ENCODE measurements around the gene SFT2D3. TPM values are rescaled to one million over a fixed set of nuclear protein-coding genes. Genes with fewer than 3 reads are reported as not detected.

SFT2D3 gene
- total RNA-seq, 1 donor from 2014 or later, result 12.5 TPM

- peaks cover 78% of the 10 kb centered on the region for H3K27me3 Mint-ChIP-seq
- no peaks in the 10 kb centered on the region for H3K4me1 Mint-ChIP-seq (ENCODE audit: unreplicated experiment)
- no peak for DNase-seq (ENCODE audit: extremely low spot score, unreplicated experiment)
- H3K36me3 Mint-ChIP-seq, result no peaks in the 10 kb centered on the region
- H3K4me3 Mint-ChIP-seq, result no peak overlapping the region
- no peak overlapping the region for H3K27ac Mint-ChIP-seq
- TF ChIP-seq CTCF (conservative IDR thresholded peaks at IDR 0.05), result no peak
- no peaks in the 10 kb centered on the region for H3K9me3 Mint-ChIP-seq
Observed at GRCh38 chr2:127669056-127669455, 32.2 kb upstream of the SFT2D3 start.

DNA sequence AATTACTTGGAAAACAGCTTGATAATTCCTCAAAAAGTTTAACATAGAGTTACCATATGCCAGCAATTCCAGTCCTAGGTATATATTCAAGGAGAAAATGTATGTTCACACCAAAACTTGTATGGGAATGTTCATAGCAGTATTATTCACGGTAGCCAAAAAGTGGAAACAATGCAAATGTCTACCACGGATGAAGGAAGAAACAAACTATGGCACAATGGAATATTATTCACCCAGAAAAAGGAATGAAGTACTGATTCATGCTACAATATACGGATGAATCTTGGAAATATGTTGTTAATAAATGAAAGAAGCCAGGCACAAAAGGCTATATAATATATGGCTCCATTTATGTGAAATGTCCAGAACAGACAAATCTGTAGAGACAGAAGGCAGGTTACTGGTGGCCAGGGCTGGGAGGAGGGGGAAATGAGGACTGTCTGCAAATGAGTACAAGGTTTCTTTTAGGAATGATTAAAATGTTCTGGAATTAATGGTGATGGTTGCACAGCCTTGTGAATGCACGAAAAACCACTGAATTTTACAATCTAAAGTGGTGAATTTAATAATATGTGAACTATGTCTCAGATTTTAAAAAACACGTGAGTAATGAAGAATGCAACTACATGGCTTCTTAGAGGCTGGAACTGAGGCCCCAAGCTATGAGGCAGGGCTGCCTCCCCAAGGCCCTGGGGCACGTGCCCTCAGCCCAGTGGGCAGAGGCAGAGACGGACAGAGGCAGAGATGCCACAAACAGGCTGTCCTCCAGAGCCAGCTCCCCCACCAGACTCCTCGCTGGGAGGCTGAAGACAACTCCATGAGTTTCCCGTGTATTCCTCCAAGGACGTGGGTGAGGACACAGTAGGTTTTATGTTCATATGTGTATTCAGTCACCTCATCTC lies 31.0 kb upstream of the SFT2D3 start:
- no peak overlapping the region for H3K27ac Mint-ChIP-seq
- no peaks in the 10 kb centered on the region for H3K4me1 Mint-ChIP-seq (ENCODE audit: unreplicated experiment)

GRCh38 chr2:127670957-127671290 lies 30.4 kb upstream of the SFT2D3 start:
- TF ChIP-seq CTCF (conservative IDR thresholded peaks at IDR 0.05), result no peak
- H3K27me3 Mint-ChIP-seq, result peaks cover 71% of the 10 kb centered on the region
- no peak for DNase-seq (ENCODE audit: extremely low spot score, unreplicated experiment)
- H3K36me3 Mint-ChIP-seq, result no peaks in the 10 kb centered on the region
- no peak overlapping the region for H3K27ac Mint-ChIP-seq
- H3K4me1 Mint-ChIP-seq (ENCODE audit: unreplicated experiment), result peaks cover 4% of the 10 kb centered on the region
- H3K4me3 Mint-ChIP-seq, result no peak overlapping the region
- no peaks in the 10 kb centered on the region for H3K9me3 Mint-ChIP-seq

More for the DNA sequence above, 31.0 kb upstream of the SFT2D3 start:
- no peak for TF ChIP-seq CTCF (conservative IDR thresholded peaks at IDR 0.05)
- no peak for DNase-seq (ENCODE audit: extremely low spot score, unreplicated experiment)
- Mint-ChIP-seq H3K27me3 (peaks cover 73% of the 10 kb centered on the region), H3K9me3 (no peaks in the 10 kb centered on the region), H3K4me3 (no peak overlapping the region), H3K36me3 (no peaks in the 10 kb centered on the region)

DNA sequence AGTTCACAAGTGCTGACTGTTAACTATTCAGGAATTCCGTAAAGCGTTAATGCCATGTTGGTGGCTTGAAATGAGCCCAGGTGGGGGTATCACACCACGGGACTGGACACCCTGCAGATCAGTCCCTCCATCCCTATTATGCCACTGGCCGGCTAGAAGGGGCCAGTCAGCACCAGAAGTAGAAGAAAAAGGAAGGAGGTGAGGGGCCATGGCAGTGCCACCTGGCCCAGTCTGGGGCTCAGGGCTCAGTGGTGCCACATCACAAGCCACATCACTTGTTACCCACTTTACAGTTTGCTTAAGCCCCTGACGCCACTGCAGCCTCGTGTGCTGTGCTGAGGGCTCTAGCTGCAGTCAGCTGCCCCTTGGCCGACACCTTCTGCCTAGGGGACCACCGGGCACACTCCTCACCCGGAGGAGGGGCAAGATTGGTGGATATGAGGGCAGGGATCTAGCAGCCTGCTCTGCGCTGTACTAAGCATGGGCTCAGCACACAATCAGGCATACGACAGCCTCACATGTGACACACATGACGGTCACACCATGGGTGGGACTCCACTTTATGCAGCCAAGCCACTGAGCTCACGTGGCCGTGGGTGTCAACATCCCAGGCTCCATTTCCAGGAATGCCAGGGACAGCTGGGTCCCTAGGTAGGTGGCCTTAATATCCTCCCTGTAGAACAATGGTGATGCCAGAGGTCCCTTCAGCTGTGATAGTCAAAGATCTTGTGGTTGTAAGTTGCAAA lies 29.6 kb upstream of the SFT2D3 start:
- no peaks in the 10 kb centered on the region for H3K9me3 Mint-ChIP-seq
- H3K4me1 Mint-ChIP-seq (ENCODE audit: unreplicated experiment), result peaks cover 6% of the 10 kb centered on the region
- no peak overlapping the region for H3K4me3 Mint-ChIP-seq
- no peak for TF ChIP-seq CTCF (conservative IDR thresholded peaks at IDR 0.05)
- no peak overlapping the region for H3K27ac Mint-ChIP-seq
- DNase-seq (ENCODE audit: extremely low spot score, unreplicated experiment), result no peak
- H3K36me3 Mint-ChIP-seq, result no peaks in the 10 kb centered on the region
- H3K27me3 Mint-ChIP-seq, result peaks cover 71% of the 10 kb centered on the region

GRCh38 chr2:127672341-127673224 lies 28.7 kb upstream of the SFT2D3 start:
- Mint-ChIP-seq H3K27ac (no peak overlapping the region), H3K27me3 (peaks cover 71% of the 10 kb centered on the region)

More at GRCh38 chr2:127672341-127673224, 28.7 kb upstream of the SFT2D3 start:
- Mint-ChIP-seq H3K4me3 (peak overlapping the region; percentile 47), H3K9me3 (no peaks in the 10 kb centered on the region), H3K4me1 (ENCODE audit: unreplicated experiment) (peaks cover 6% of the 10 kb centered on the region), H3K36me3 (no peaks in the 10 kb centered on the region)
- DNase-seq (ENCODE audit: extremely low spot score, unreplicated experiment), result no peak
- no peak for TF ChIP-seq CTCF (conservative IDR thresholded peaks at IDR 0.05)

All from type B pancreatic cell (in vitro differentiated cells).